HG03432 (cell line): ENCODE data around the gene TUBA1B.
A peak's percentile ranks its signal among the peaks of the same experiment; 100 is the strongest.
"Not testable (repeated sequence)": the region's sequence is repeated elsewhere in the genome, so short reads cannot be mapped to it uniquely, and the experiment has no call there.

Source experiments
- ATAC-seq: cut with Tn5 transposase; IDR thresholded peaks from one replicate; pipeline ENCODE4 v1.9.1; 2021; ENCODE audit warnings: mild to moderate bottlenecking, moderate library complexity; ENCODE audit not compliant: unreplicated experiment

The TUBA1B gene

GRCh38 chr12:49127971-49128370, 3.2 kb downstream of the TUBA1B start:
- not testable (repeated sequence) for ATAC-seq

DNA sequence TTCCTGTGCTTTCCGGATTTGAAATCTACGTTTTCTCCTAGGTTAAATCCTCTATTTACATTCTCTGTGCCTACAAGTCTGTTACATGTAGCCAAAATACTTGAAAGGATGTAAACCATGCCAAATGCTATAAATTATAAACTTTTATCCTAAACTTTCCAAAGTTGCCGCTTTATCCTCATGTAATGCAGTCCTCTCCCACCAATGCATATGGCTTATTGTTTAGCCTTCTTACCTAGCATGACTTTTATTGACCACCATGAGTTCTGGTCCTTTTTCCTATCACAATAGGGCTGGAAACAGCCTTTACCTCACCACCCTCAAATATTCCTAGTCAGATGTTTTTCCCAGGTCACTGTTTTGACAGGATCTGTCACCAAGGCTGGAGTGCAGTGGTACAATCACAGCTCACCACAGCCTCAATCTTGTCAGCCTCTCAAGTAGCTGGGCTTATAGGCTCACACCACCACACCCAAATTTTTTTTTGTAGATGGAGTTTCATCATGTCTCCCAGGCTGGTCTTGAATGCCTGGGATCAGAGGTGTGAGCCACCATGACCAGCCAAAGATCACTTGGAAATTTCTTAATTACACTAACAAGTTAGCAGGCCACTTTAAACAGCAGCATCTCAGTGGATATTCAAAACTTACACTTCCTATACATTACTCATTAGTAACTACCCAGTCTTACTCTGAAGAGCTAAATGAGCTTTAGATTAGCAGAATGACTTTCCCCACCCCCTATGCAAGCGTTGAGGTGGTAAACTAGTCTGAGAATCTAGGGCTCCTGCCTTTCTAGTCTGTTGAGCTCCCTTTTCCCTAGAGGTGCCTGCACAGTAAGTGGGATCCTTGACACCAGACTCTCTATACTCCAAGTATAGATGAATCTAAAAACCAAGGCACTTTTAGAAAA, 4.1 kb downstream of the TUBA1B start:
- ATAC-seq: no peak

GRCh38 chr12:49121047-49121696, 10.0 kb downstream of the TUBA1B start:
- ATAC-seq: no peak

GRCh38 chr12:49111206-49111605, 20.0 kb downstream of the TUBA1B start:
- no peak for ATAC-seq

GRCh38 chr12:49110464-49111155, 20.6 kb downstream of the TUBA1B start, which contains the start of gene LMBR1L:
Gene LMBR1L (minus strand): TSS chr12:49110847. CDS start chr12:49110555, 292 bp downstream.
- peak; percentile 98 for ATAC-seq

DNA sequence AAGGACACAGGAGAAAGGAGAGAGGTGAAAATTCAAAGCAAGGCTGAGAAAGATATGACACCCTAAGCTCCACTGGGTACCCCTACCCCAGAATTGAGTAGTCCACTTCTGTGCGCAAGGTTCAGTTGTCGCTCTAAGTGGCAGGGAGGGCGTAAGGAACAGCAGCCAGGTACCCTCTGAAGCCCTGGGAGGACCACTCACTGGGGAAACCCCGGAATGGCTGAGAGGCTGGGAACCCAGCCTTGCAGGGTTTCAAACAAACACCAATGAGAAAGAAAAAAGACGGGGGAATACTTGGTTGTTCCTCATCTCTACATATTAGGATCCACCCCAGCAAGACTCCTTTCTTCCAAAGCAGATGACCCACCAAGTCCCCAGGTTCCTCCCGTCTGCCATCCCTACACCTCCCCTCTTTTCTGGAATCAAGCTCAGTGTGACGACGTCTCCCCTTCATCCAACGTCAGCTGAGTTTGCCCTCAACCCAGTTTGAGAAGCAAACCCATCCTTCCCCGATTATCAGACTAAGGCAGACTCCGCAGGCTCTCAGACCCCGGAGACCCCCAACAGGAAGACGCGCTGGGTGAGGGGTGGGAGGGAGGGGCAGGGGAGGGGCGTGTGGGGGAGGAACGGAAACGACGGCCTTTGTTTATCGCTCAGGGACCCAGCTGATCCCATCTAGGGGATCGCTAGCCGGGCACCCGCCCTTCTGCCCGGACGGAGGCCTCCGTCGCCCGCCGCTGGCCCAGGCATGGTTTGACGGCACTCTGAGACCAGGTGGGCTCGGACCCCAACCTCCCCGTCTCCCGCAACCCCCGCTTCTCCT, 21.3 kb downstream of the TUBA1B start:
- ATAC-seq: peak; percentile 12

- ATAC-seq: no peak
Observed at GRCh38 chr12:49108958-49109404, 22.2 kb downstream of the TUBA1B start.

DNA sequence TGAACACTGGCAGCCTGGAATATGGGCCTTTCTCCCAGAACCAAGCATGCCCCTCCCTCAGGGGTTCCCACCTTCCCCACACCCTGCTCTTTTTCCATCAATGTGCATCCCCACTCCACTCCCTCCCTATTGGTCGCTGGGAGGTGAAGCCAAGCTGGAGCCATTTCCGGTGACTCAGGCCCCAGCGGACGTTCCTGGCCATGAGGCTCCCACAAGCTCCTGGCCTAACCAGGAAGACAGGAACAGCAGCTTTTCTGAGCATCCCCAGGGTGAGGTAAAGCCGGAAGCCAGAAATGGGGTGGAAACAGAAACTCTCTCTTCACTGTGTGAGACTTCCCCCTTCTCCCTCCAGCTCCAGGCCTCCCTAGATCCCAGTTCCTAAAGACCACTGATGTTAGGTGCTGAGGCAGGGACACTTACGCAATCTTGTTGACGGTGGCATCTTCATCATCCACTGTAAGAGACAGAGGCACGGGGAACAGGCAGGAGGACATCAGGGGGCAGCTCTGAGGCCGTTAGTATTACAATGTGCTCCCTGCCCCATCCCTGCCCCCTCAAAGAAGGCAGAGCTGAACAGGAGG, 25.6 kb downstream of the TUBA1B start:
- ATAC-seq: no peak

DNA sequence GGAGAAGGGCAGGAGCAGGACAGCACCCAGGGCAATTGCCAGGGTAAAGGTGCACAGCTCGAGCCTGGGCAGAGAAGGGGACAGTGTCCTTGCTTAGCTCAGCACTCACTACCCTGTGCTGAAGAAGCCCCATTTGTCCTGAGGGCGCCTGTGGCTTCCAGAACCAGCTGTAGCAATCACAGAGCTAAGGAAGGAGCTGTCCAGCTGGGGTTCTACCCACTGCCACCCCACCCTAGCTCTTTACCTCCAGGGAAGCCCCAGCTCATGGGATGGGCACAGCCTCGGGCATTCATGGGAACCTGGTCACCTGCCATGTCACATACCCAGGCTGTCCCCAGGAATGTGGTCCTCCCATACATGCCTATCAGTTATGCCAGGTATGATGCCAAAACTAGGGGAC, 26.4 kb downstream of the TUBA1B start:
- no peak for ATAC-seq

- ATAC-seq: no peak
Observed at GRCh38 chr12:49100380-49100779, 30.8 kb downstream of the TUBA1B start.

DNA sequence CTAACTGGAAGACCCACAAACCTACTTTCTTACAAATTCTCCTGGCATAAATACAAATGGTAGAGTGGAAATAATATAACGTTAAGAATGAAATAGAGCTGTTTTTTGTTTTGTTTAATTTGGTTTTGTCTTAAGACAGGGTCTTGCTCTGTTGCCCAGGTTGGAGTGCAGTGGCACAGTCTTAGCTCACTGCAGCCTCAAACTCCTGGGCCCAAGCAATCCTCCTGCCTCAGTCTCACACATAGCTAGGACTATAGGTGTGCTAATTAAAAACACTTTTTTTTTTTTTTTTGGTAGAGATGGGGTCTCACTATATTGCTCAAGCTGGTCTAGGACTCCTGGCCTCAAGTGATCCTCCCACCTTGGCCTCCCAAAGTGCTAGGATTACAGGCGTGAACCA, 32.5 kb downstream of the TUBA1B start:
- ATAC-seq: no peak

GRCh38 chr12:49098035-49098451, 33.2 kb downstream of the TUBA1B start:
- ATAC-seq: no peak

GRCh38 chr12:49097381-49097780, 33.8 kb downstream of the TUBA1B start:
- ATAC-seq: no peak

DNA sequence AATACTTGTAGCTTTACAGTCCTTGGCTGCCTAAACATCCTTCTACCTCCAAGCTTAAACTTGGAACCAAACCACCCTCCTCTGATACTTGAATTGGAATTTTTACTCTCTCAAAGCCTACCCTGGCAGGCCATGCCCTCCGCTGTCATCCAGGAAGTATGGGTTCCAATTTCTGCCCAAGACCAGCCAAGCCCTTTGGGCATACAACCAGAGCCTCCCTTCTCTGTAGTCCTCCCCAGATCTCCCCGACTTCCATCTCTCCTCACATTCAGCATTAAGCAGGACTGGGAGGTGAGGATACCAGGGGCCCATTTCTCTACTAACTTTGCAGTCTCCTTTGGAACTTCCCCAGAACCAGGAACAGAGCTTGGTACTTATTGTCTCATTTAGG, 36.2 kb downstream of the TUBA1B start:
- ATAC-seq: no peak

- no peak for ATAC-seq
Observed at GRCh38 chr12:49094160-49094974, 36.8 kb downstream of the TUBA1B start, which contains the start of gene DHH. Gene DHH (minus strand): TSS chr12:49094801. CDS start chr12:49094512, 289 bp downstream.

- ATAC-seq: no peak
Observed at GRCh38 chr12:49093792-49094159, 37.4 kb downstream of the TUBA1B start.

- no peak for ATAC-seq
Observed at GRCh38 chr12:49092816-49093406, 38.3 kb downstream of the TUBA1B start.

DNA sequence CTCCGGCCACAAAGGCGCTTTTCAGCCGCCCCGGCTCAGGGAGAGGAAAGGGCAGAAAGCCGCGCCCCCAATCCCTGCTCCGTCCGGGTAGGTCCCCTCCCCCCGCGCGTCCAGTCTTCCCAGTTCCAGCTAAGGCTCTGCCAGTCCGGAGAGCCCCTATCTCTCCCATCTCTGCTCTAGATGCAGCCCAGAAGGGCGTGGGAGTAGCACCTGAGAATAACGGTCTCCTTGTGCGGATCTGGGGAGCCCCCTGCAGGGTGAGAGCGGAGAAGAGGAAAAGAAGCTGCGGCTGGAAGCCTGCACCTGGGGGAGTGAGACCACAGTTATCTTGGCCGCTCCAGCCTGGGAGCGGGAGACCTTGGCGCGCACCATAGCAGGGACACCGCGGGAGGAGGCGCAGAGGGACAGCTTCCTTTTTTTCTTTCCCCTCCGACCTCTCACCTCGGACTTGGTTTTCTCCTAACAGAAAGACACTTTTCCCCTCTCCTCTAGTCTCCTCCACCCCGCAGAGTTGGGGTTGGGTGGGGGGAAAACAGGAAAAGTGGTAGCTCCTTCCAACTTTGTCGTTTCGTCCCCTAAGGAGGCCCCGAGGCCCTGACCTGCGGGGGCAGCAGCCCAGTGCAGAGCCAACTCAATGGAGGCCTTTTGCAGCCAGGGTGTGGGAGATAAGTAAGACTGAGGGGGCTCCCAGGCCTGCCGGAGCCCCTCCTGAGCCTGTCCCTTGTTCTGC, 38.9 kb downstream of the TUBA1B start:
- ATAC-seq: no peak

GRCh38 chr12:49091836-49092085, 39.4 kb downstream of the TUBA1B start:
- no peak for ATAC-seq
